Stimulated activated CD8-positive, alpha-beta memory T cell treated with anti-CD3 and anti-CD28 coated beads, Interleukin-15, amount 100 ng/mL, for 48 hours (primary cell): ENCODE measurements around the gene MYRF.

Source experiments
- DNase-seq, 2 donors: peaks; one replicate each; pipeline ENCODE4 v3.0.0-alpha.2; 2020; ENCODE audit warnings: low read depth in 2 of 2

Gene MYRF

DNA sequence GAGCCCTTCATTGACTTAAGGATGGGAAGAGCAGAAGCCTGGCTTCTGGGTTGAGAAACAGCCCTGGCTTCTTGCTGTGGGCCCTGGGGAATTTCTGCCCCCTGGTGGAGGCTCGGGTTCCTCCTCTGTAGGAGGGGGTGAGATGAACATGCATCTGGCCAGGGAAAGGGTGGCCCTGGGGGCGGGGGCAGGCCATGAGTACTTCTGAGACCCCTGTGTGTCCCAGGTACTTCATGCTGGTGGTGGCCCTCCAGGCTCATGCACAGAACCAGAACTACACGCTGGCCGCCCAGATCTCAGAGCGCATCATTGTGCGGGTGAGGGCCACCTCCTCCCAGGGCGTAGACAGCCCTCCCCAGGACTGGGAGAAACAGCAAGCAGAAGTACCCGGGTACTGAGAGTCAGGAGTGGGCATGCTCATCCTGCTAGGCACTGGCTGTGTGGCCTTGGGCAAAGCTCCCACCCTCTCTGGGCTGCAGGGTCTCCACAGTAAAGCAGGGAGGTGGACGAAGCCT, 24.2 kb downstream of the MYRF start:
- DNase-seq, result peak in 1 of 2 donors; percentile 39

DNA sequence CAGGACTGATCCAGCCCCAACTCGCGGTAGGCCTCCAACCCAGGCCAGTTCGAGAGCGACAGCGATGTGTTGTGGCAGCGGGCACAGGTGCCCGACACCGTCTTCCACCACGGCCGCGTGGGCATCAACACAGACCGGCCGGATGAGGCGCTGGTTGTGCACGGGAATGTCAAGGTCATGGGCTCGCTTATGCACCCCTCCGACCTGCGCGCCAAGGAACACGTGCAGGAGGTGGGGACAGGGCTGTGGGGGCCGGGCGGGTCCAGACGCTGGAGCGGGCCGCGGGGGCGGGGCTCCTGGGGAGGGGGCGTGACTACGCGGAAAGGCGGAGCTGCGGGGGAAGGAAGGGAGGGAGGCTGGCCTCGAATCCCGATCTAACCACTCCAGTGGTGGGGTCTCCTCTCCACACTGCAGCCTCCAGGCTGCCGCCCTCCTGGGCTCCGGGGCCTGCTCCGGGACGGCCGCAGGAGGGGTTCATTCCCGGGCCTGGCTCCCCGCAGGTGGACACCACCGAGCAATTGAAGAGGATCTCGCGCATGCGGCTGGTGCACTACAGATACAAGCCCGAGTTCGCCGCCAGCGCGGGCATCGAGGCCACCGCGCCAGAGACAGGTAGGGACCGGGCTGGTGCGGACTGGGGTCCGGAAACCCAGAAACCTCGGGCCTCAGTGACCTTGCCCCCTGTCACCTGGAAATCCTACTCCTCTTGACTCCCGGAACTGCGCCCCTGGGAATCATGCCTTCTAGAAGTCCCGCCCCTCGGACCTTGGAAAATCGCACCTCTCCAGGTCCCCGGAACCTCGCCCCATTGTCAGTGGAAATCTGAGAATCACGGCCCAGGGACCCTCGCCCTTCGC, 25.0 kb downstream of the MYRF start:
- peak in 1 of 2 donors; percentile 28 for DNase-seq

DNA sequence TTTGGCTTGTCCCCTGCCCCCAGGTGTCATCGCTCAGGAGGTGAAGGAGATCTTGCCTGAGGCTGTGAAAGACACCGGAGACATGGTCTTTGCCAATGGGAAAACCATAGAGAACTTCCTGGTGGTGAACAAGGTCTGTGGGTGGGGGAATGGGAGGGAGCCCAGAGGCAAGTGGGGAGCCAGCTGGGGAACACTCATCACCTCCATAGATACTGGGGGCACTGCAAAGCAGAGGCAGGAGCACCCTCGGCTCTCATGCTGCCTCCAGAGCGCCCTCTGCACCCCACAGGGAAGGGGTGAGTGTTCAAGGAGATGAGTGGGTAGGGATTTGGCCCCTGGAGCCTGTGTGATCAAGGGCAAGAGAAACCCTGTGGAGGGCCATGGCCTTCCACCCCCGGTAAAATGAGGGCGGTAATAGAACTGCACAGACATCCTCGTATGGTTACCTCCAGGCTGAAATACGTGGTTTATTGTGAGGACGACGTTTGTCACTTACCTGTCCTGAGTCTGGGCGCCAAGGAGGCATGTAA, 26.0 kb downstream of the MYRF start:
- no peak for DNase-seq

DNA sequence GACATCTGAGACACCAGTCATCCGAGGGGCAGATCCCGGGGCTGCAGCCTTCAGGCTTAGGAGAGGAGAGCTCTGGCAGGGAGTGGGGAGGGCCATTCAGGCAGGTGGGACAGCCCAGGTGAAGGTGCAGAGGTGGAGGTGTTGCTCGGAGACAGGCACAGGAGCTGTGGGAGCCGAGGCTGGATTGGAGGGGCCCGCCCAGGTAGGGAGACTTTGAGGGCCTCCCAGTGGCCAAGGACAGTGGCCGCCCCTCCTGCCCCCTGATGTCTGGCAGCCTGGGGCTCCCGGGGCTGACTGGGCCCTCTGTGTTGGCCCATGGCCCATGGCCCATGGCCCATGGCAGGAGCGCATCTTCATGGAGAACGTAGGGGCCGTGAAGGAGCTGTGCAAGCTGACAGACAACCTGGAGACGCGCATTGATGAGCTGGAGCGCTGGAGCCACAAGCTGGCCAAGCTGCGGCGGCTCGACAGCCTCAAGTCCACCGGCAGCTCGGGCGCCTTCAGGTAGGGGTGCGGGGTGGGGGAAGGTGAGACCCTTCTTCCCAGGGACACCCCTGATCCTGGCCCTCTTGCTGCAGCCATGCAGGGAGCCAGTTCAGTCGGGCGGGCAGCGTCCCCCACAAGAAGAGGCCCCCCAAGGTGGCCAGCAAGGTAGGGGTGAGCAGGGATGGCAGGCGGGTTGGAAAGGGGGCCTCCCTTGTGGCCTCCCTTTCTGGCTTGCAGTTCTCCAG, 26.6 kb downstream of the MYRF start:
- no peak for DNase-seq

DNA sequence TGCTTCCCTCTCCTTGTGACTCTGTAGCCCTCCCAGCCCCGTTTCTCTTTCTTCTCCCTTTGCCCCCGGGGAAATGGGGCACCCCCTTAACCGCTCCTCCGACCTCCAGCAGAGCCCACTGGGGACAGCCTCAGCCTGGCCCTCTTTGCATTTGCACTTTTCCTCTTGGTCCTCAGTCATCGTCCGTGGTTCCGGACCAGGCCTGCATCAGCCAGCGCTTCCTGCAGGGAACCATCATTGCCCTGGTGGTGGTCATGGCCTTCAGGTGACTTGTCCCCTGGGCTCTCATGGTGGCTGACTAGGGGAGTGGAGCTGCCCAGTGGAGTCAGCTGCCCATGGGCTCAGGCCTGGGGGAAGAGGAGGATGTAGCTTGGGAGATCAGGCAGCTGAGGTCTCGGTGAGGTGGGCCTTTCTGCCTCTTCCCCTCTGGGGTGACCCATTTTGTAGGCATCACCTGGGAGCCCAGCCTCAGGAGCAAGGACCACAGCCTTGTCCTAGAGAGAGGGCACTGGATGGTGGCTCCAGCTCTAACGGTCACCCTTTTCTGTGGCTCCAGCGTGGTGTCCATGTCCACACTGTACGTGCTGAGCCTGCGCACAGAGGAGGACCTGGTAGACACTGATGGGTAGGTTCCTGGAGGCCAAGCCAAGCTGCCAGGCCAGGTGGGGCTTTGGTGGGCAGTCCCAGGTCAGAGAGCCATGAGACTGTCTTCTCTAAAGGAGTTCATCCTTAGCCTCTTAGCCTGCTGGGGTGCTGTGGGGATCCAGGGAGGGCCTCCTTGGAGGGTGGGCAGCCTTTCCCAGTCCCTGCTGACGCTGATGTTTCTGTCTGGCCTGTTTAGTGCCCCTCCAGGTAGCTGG, 27.5 kb downstream of the MYRF start:
- DNase-seq, result no peak

DNA sequence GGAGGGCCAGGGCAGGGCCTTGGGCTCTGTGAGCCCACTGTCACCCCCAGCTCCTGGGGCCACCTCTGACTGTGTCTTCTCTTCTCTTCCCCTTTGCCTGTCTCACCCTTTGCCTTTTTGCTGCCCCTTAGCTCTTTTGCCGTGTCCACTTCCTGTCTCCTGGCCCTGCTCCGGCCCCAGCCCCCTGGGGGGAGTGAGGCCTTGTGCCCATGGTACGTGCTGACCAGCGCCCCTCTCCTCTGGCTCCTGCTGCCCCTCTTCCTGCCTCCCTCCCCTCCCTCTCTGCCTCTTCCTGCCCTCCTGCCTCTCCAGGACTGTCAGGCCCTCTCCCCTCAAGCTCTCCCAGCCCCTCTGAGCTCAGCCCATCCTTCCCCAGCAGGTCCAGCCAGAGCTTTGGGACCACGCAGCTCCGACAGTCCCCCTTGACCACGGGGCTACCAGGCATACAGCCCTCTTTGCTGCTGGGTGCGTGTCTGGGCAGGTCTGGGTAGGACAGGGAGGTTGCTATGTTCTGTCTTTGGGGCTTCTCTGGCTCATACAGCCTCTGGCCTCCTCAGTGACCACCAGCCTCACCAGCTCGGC, 28.2 kb downstream of the MYRF start:
- DNase-seq, result no peak

DNA sequence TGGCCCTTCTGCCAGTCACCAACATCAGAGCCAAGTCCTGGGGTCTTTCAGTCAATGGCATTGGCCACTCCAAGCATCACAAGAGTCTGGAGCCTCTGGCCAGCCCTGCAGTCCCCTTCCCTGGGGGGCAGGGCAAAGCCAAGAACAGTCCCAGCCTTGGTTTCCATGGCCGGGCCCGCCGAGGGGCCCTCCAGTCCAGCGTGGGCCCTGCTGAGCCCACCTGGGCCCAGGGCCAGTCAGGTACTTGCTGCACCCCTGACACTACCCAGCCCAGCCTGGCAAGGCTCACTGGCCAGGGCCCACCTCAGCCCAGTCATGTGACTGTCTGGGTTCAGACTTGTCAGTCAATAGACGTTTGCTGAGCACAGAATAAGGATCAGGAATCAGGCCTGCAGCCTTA, 29.1 kb downstream of the MYRF start:
- DNase-seq, result no peak

DNA sequence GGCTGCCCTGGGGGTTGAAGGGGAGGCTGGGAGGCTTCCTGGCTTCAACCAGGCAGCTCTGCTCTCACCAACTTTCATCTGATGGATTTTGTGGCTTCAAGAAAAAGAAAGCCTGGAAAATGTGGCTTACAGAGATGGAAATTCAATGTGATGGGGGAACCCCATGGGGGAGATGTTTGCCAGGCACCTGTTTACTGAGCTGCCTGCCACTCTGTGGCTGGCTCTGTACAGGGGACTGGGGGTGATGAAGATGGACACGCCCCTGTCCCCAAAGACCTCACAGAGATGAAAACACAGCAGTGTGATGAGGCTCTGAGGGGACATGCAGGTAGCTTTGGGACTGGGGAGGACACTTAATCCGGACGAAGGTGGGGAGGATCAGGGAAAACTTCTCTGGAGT, 29.9 kb downstream of the MYRF start:
- no peak for DNase-seq

DNA sequence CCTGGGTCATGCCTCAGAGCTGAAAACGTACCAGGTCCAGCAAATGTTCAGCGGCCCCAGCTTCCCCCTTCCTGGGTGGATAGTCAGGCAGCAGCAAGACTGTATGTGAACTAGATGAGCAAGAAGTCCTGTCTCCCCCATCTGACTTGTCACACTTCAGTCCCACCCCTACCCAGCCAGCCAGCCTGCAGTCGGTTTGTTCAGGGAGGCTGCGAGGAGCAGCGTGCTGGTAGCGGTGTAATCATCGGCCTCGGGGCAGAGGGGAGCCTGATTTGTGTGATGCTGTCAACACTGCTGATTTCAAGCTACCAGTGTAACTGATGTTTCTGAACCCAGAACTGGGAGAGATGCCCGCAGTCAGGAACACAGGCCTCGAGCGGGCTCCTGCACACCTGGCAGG, 30.4 kb downstream of the MYRF start:
- no peak for DNase-seq

DNA sequence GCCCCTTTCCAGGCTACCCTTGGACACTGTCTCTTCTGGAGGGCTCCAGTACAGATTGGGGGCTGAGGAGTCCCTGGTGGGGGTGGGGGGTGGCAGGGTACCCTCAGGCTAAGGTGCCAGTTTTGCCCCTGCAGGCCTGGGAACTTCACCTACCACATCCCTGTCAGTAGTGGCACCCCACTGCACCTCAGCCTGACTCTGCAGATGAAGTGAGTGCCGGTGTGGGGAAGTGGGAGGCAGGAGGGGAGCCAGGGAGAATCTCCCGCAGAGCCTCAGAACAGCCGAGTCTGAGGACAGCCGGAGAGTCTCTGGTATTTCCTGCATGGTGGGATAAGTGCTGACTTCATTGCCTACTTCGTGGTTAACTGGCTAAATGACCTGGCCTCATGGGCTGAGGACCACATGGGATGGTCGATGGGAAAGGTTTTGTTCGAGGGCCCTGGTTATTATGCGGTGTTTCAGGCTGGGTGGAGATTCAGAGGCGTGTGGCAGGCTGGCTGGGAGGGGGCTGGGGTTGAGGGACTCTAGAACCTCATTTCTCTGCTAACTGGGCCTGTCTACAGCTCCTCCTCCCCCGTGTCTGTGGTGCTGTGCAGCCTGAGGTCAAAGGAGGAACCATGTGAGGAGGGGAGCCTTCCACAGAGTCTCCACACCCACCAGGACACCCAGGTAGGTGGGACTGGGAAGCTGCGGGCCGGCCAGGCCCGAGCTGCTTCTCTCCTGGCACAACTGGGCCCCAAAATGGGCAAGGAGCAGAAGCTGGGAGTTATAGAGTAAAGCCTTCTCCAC, 31.5 kb downstream of the MYRF start:
- DNase-seq, result no peak

DNA sequence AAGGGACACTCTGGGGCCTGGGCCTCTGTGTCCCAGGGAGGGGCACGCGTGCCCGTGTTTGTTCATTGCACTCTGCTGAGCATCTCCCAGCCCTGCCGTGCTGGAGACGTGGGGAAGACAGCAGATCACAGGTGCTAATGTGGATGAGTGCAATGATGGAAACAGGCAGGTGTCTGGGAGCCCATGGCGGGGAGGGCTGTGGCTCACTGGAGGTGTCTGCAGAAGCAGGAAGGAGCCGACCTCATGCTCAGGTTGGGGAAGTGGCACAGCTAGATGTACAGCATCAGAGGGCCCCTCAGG, 32.0 kb downstream of the MYRF start:
- no peak for DNase-seq

DNA sequence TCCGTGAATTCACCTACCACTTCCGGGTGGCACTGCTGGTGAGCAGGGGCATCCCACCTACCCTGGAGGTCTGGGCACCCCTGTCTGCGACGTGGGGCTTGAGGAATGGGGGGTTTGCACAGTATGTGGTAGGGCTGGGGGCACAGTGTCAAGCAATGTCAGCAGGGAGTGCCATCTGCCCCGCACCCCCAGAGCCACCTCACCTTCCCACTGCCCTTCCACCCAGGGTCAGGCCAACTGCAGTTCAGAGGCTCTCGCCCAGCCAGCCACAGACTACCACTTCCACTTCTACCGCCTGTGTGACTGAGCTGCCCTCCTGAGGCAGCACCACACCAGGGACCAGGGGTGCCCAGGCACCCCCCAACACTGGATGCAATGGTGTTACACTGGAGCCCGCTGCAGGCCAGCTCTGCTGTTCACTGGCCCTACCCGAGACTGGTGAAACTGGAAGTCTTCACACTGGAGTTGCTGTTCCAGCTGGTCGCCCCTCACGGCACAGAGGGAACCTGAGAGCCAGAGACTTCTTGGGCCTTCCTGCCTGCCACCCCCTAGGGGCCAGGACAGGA, 33.5 kb downstream of the MYRF start:
- no peak for DNase-seq

DNA sequence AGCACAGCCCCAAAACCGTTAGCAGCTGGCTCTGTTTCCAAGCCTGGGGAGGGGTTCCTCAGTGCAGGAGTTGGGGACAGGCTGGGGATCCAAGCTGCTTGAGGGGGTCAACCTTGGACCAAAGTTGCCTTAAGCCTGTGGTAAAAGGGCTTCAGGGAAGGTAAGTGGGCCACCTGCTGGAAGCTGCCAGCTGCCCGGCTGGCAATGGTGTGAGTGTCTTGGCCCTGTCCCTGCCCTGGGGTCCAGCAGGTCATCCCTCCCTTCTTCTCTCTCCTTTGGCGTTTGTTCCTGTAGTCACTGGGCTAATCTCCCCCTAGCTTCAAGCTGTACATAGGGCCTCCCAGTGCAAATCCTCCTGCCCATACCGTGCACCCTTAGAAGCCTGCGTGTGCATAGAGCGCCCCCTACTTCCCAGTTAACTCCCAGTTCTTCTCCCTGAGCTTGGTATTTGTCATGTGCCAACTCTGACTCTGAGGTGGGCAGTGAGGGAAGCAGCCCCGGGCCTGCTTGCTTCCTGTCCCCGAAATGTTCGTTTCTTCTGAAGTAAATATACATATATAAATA, 35.6 kb downstream of the MYRF start:
- no peak for DNase-seq

DNA sequence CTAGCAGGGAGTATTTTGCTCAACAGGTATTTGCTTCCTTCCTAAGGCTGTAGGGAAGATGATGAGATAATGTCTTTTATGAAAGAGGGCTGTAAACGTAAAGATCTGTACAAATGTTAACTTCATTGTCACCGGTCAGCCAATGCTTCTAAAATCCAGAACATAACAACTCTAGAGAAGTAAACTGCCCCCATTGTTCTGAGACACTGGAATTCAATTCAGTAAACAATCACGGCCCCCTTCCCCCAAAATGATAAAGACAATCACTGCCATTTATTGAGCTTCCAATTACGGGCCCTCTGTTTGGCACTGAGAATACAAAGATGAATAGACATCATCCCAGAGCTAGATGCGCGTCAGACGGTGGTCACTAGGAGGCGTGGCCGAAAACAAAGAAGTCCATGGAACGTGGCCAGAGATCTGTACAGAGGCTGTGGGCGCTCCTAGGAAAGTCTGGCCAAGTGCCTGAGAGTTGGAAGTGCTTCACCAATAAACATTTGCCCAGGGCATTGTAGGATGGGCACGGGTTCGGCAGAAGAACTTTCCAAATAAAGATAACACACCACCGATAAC, 39.4 kb downstream of the MYRF start:
- peak in 1 of 2 donors; percentile 36 for DNase-seq

DNA sequence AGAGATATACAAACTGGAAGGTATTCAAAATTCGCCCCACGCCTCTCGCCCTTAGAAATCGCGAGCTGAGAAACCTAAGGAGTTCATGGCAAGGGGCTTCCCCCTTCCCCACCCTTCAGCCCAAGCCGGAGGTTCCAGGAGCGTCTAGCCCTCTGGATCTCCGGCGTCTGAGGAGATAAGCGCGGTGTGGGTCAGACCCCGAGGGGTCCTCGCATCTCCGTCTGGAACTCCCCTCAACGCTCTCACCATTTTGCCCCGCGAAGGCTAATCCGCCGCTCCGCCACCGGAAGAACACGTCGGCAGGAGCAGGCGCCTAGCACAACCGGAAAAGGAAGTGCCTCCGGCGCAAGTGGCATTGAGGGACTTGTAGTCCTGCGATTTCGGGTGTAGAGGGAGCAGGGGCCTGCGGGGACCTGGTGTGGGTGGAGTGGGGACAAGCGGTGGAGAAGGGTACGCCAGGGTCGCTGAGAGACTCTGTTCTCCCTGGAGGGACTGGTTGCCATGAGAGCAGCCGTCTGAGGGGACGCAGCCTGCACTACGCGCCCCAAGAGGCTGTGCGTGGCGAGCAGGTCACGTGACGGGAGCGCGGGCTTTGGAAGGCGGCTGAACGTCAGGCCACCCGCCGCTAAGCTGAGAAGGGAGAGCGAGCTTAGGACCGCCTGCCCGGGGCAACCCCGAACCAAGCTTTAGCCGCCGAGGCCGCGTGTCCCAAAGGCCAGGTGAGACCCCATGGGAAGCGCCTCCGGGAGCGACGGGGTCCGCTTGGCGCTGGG, 40.1 kb downstream of the MYRF start, which contains the start of the genes FEN1 and TMEM258:
FEN1 (plus strand) TSS at position 602 of the 773 bp plus-strand sequence. CDS start 2,451 bp downstream, outside the sequence.
TMEM258 (minus strand) TSS at position 290 of the 773 bp plus-strand sequence; CDS start at position 249, 41 bp downstream.
- DNase-seq, result peak; percentile 80 to 81

DNA sequence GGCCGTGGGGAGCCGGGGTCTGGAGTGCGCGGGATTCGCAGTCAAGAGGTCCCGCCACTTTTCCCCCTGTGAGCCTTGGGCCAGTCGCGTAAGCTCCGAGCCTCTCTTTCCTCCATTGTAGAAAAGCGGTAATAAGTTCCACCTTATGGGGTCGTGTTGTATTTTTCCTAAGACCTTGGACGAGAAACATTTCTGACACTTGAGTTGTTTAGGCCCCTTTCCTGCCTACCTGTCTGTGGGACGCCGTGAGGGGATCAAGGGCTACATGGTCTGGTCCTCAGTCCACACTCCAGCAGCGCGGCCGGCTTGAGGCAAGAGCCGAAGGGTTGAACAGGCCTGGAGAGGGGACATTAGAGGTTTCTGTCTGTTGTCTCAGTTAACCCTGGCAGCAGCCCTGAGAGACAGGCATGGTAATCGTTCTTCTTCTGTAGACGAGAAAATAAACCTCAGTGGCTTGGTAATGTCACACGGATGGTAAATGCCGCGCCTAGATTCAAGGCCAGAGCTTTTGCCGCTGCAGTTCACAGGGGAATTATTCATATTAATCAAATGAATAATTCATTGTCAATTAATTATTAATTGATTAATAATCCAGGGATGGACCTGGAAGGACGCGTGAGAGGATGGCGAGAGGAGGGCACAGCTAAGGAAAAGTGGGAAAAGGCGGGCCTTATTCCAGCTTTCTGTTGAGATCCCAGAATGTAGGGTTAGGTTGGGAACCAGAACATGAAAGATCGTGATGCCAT, 40.8 kb downstream of the MYRF start:
- no peak for DNase-seq

DNA sequence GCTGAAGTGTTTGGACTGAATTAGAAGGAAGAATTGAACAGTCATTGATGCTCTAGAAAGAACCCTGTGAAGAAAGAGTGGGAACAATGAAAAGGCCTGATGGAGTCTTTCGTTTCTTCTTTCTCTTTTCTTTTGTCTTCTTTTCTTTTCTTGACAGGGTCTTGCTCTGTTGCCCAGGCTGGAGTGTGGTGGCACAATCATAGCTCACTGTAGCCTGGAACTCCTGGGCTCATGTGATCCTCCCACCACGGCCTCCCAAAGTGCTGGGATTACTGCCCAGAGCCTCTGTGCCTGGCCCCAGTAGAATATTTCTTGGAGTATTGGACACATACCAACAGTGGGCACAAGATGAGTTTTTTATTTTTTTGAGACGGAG, 41.4 kb downstream of the MYRF start:
- no peak for DNase-seq

DNA sequence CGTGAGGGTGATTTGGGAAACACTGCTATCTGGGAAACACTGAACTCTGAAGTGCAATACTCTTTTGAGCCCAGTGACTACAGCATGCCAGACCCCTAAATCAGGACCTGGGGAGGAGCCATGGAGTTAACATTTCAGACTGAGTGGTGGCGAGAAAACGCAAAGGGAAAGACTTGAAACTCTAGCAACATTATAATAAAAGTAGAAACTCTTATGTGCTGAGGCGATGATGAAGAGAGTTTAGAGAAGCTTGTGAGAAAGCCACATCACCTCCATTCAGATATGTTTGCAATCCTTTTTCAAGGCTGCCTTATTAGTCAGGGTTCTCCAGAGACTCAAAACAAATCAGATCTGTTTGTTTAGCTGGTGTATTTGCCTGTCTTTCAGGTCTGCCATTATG, 42.1 kb downstream of the MYRF start:
- DNase-seq, result no peak
